NCI-H2227 treated with DMSO at 0.1 percent for 48 hours (cell line): Measurements from ENCODE around the gene AP5Z1.
"Not testable (repeated sequence)": the region's sequence is repeated elsewhere in the genome, so short reads cannot be mapped to it uniquely, and the experiment has no call there.

ENCODE experiments used
- DNase-seq: peaks from one replicate; lab custom pipeline; 2025; lab: John Stamatoyannopoulos, UW

The AP5Z1 gene

GRCh38 chr7:4788627-4789189 is 13.3 kb downstream of the AP5Z1 start:
- no peak for DNase-seq

GRCh38 chr7:4789194-4790077 is 14.0 kb downstream of the AP5Z1 start:
- DNase-seq, result no peak

GRCh38 chr7:4790078-4790465 is 14.6 kb downstream of the AP5Z1 start:
- no peak for DNase-seq

- no peak for DNase-seq
These were observed 15.1 kb downstream of the AP5Z1 start for GRCh38 chr7:4790516-4790991.

GRCh38 chr7:4791101-4791737 is 15.8 kb downstream of the AP5Z1 start:
- no peak for DNase-seq

GRCh38 chr7:4791738-4792536 is 16.5 kb downstream of the AP5Z1 start:
- no peak for DNase-seq

- no peak for DNase-seq
These were observed 17.2 kb downstream of the AP5Z1 start for GRCh38 chr7:4792537-4793126.

- not testable (repeated sequence) for DNase-seq
These were observed 18.1 kb downstream of the AP5Z1 start for GRCh38 chr7:4793385-4793993.

- not testable (repeated sequence) for DNase-seq
These were observed 18.7 kb downstream of the AP5Z1 start for GRCh38 chr7:4794171-4794570.

GRCh38 chr7:4794591-4795350 is 19.3 kb downstream of the AP5Z1 start:
- no peak for DNase-seq

GRCh38 chr7:4796453-4796852 is 21.0 kb downstream of the AP5Z1 start:
- no peak for DNase-seq

GRCh38 chr7:4797858-4798705 is 22.7 kb downstream of the AP5Z1 start:
- DNase-seq, result no peak

- no peak for DNase-seq
These were observed 23.3 kb downstream of the AP5Z1 start for GRCh38 chr7:4798706-4799235.

- no peak for DNase-seq
These were observed 24.3 kb downstream of the AP5Z1 start for GRCh38 chr7:4799508-4800268.

GRCh38 chr7:4800487-4800886 is 25.1 kb downstream of the AP5Z1 start:
- DNase-seq, result no peak

- DNase-seq, result no peak
These were observed 25.8 kb downstream of the AP5Z1 start for GRCh38 chr7:4800926-4801838.

- no peak for DNase-seq
These were observed 26.4 kb downstream of the AP5Z1 start for GRCh38 chr7:4801839-4802231.
